ENCODE results near the gene ADSS1. TPM values are rescaled to one million over a fixed set of nuclear protein-coding genes. Genes with fewer than 3 reads are reported as not detected.

The ADSS1 gene
- total RNA-seq, 1 donor from 2014 or later = 10.3 TPM

DNA sequence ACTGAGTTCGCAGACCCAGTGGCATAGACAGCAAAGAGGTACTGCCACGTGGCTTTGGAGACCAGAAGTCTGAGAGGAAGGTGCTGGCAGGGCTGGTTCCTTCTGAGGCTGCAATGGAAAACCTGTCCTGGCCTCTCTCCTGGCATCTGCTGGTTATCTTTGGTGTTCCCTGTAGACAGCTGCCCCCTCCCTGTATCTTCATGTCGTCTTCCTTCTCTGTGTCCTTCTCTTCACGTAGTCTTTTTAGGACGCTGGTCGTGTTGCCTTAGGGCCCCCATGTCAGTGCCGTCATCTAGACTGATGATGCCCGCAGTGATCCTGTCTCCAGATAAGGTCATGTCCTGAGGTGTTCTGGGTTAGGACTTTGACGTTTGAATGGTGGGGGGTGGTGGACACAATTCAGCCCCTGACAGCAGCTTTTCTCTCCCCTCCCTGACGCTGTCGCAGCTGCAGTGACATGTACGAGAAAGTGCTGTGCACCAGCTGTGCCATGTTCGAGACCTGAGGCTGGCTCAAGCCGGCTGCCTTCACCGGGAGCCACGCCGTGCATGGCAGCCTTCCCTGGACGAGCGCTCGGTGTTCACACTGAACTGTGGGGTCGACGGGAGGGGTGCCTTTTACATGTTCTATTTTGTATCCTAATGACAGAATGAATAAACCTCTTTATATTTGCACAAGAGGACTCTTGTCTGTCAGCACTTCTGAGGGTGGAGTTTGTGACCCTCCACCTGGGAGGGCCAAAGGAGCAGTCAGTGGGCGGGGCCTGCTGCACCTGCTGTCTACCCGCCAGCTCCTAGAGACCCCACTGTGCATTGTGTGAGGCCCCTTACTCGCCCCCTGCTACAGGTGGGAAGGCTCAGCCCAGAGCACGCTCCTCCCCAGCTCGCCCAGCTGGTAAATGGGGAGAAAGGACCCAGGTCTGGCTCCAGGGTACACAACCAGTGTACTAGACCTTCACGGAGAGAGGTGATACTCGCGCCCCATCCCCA lies 35.2 kb downstream of the ADSS1 start:
- intact Hi-C loops (cut with DNase I) = no loop called here
- no peak overlapping the region for H3K4me3 ChIP-seq
- H3K27ac ChIP-seq = no peak overlapping the region
- no peaks in the 10 kb centered on the region for H3K27me3 ChIP-seq
- peaks cover 0 to 29% of the 10 kb centered on the region in 2 donors for H3K36me3 ChIP-seq
- H3K4me1 ChIP-seq = peaks cover 15% of the 10 kb centered on the region
- TF ChIP-seq POLR2A (IDR thresholded peaks at IDR 0.05) (no peak), POLR2AphosphoS5 (IDR thresholded peaks at IDR 0.05; ENCODE audit: insufficient read depth in 1 of 2, low read depth in 1 of 2) (no peak)
- TF ChIP-seq, protein P1, sequence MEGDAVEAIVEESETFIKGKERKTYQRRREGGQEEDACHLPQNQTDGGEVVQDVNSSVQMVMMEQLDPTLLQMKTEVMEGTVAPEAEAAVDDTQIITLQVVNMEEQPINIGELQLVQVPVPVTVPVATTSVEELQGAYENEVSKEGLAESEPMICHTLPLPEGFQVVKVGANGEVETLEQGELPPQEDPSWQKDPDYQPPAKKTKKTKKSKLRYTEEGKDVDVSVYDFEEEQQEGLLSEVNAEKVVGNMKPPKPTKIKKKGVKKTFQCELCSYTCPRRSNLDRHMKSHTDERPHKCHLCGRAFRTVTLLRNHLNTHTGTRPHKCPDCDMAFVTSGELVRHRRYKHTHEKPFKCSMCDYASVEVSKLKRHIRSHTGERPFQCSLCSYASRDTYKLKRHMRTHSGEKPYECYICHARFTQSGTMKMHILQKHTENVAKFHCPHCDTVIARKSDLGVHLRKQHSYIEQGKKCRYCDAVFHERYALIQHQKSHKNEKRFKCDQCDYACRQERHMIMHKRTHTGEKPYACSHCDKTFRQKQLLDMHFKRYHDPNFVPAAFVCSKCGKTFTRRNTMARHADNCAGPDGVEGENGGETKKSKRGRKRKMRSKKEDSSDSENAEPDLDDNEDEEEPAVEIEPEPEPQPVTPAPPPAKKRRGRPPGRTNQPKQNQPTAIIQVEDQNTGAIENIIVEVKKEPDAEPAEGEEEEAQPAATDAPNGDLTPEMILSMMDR (IDR thresholded peaks at IDR 0.05) = no peak
- no peaks in the 10 kb centered on the region for H3K9me3 ChIP-seq
- DNase-seq (ENCODE audit: extremely low spot score in 2 of 2) = no peak

- H3K36me3 ChIP-seq = no peaks in the 10 kb centered on the region
- no peak overlapping the region for H3K27ac ChIP-seq
- intact Hi-C loops (cut with DNase I) = no loop called here
- H3K9me3 ChIP-seq = no peaks in the 10 kb centered on the region
- peaks cover 11% of the 10 kb centered on the region for H3K4me1 ChIP-seq
- no peak overlapping the region for H3K4me3 ChIP-seq
- DNase-seq (ENCODE audit: extremely low spot score in 2 of 2) = no peak
- H3K27me3 ChIP-seq = no peaks in the 10 kb centered on the region
- TF ChIP-seq, protein P1 (IDR thresholded peaks at IDR 0.05) = no peak
- TF ChIP-seq POLR2A (IDR thresholded peaks at IDR 0.05) (no peak), POLR2AphosphoS5 (IDR thresholded peaks at IDR 0.05; ENCODE audit: insufficient read depth in 1 of 2, low read depth in 1 of 2) (no peak)
These were observed 41.5 kb downstream of the ADSS1 start for GRCh38 chr14:104765517-104765916.

DNA sequence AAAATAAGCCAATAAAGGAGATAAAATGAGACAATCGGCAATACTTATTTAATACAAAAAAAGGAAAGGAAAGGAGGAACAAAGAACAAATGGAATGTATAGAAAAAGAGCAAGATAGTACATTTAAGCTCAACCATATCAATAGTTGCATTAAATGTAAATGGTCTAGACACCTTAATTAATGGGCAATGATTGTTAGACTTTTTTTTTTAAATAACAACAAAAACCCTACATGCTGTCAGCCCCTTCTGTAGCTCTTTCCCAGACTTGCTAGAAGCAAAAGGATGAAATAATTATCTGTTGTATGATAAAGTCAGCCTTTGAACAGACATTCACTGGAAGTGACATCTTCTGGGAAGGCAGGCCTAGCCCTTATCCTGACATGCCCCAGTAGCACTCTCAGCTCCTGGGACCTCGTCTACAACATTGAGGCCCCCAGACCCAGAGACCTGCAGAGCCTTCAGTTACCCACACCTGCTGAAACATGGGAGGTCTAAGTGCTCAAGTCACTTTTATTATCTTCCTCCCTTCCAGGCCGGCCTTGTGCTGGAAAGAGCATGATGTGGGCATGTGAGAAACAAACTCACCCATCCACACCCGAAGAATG lies 42.3 kb downstream of the ADSS1 start:
- H3K36me3 ChIP-seq = peaks cover 0 to 7% of the 10 kb centered on the region in 2 donors
- H3K27me3 ChIP-seq = no peaks in the 10 kb centered on the region
- H3K9me3 ChIP-seq = no peaks in the 10 kb centered on the region
- no peak for DNase-seq (ENCODE audit: extremely low spot score in 2 of 2)
- peaks cover 11% of the 10 kb centered on the region for H3K4me1 ChIP-seq
- TF ChIP-seq POLR2A (IDR thresholded peaks at IDR 0.05) (no peak), POLR2AphosphoS5 (IDR thresholded peaks at IDR 0.05; ENCODE audit: insufficient read depth in 1 of 2, low read depth in 1 of 2) (no peak)
- no peak overlapping the region for H3K27ac ChIP-seq
- intact Hi-C loops (cut with DNase I) = no loop called here
- no peak overlapping the region for H3K4me3 ChIP-seq

DNA sequence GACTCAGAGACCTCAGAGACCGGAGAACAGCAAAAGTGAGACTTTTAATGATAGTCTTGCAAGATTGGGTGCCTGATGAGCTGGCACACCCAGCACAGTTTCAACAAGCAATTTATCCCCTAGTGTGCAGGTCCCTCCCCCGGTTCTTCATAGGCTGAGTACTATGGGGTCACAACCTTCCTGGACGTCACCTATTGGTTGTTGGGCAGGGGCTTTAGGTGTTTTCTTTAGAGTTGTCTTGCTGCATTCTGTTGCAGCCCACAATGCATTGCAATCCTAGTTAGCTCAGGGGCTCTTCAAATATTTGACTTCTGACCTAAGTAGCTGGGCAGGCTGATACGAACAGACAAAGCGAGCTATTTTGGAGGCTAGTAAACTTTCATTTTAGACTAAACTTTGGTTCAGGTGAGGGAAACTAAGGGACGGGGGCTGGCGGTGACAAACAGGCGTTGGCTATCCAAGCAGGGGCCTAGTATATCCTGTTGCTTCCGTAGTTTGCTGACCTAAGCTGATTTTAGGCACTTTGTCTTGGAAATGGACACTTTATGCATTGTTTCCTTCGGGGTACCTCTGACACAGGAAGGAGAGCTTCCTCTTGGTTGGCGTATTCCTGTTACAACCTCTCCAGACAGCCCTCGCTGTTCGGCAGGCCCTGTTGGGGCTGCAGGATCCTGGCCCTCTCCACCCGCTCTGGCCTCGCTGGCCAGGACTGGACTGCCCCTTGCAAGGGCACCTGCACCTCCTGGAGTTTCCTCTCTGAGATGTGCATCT lies 43.0 kb downstream of the ADSS1 start:
- Histone ChIP-seq H3K9me3 (no peaks in the 10 kb centered on the region), H3K27me3 (no peaks in the 10 kb centered on the region), H3K27ac (no peak overlapping the region), H3K36me3 (peaks cover 0 to 14% of the 10 kb centered on the region in 2 donors), H3K4me1 (peaks cover 11% of the 10 kb centered on the region), H3K4me3 (no peak overlapping the region)
- no peak for DNase-seq (ENCODE audit: extremely low spot score in 2 of 2)
- no peak for TF ChIP-seq POLR2A (IDR thresholded peaks at IDR 0.05)
- TF ChIP-seq POLR2AphosphoS5 (IDR thresholded peaks at IDR 0.05; ENCODE audit: insufficient read depth in 1 of 2, low read depth in 1 of 2) = no peak
- TF ChIP-seq, protein P1 (IDR thresholded peaks at IDR 0.05) = no peak
- intact Hi-C loops (cut with DNase I) = no loop called here

DNA sequence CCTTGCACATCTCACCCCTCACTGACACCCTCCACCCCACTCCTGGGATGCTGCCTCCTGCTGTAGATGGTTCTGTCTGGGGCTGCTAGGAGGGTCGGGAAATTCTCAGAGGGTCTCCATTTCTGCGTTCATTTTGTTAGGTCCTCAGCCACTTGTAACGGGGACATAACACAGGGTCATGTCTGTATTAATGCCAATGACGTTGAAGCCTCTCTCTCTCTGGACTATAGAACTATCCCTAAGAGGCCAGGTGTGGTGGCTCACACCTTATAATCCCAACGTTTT lies 43.5 kb downstream of the ADSS1 start:
- Histone ChIP-seq H3K9me3 (no peaks in the 10 kb centered on the region), H3K36me3 (peaks cover 0 to 14% of the 10 kb centered on the region in 2 donors), H3K4me1 (peaks cover 11% of the 10 kb centered on the region), H3K4me3 (no peak overlapping the region), H3K27ac (no peak overlapping the region), H3K27me3 (no peaks in the 10 kb centered on the region)
- no peak for DNase-seq (ENCODE audit: extremely low spot score in 2 of 2)
- TF ChIP-seq POLR2AphosphoS5 (IDR thresholded peaks at IDR 0.05; ENCODE audit: insufficient read depth in 1 of 2, low read depth in 1 of 2) = no peak
- TF ChIP-seq, protein P1 (IDR thresholded peaks at IDR 0.05) = no peak
- no peak for TF ChIP-seq POLR2A (IDR thresholded peaks at IDR 0.05)
- intact Hi-C loops (cut with DNase I) = no loop called here

All from vagina (tissue), 2 donors.